CD4-positive, alpha-beta T cell treated with Interleukin-12 subunit alpha and Interleukin-12 subunit beta, for 1 hour (primary cell): ENCODE results near the gene PPP2R1A.
"Not testable (repeated sequence)": the region's sequence is repeated elsewhere in the genome, so short reads cannot be mapped to it uniquely, and the experiment has no call there.

ENCODE experiments used
- DNase-seq: peaks from one replicate; pipeline ENCODE4 v3.0.0-alpha.2; 2020

Gene PPP2R1A

GRCh38 chr19:52200755-52201391, 11.0 kb downstream of the PPP2R1A start:
- not testable (repeated sequence) for DNase-seq

- DNase-seq = no peak
Measured at GRCh38 chr19:52206481-52206880, 16.6 kb downstream of the PPP2R1A start.

- no peak for DNase-seq
Measured at GRCh38 chr19:52211203-52211602, 21.4 kb downstream of the PPP2R1A start.

- no peak for DNase-seq
Measured at GRCh38 chr19:52211926-52212571, 22.2 kb downstream of the PPP2R1A start.

GRCh38 chr19:52212572-52213255, 22.9 kb downstream of the PPP2R1A start:
- DNase-seq = no peak

GRCh38 chr19:52214241-52214640, 24.4 kb downstream of the PPP2R1A start:
- DNase-seq = no peak

GRCh38 chr19:52216401-52216800, 26.5 kb downstream of the PPP2R1A start:
- DNase-seq = no peak

GRCh38 chr19:52217576-52217975, 27.7 kb downstream of the PPP2R1A start:
- no peak for DNase-seq

- DNase-seq = no peak
Measured at GRCh38 chr19:52219611-52220010, 29.8 kb downstream of the PPP2R1A start.

GRCh38 chr19:52221031-52221430, 31.2 kb downstream of the PPP2R1A start:
- DNase-seq = no peak

GRCh38 chr19:52221831-52222375, 32.1 kb downstream of the PPP2R1A start:
- no peak for DNase-seq

GRCh38 chr19:52224211-52224610, 34.4 kb downstream of the PPP2R1A start:
- DNase-seq = no peak

GRCh38 chr19:52226652-52227051, 36.8 kb downstream of the PPP2R1A start:
- DNase-seq = no peak

- no peak for DNase-seq
Measured at GRCh38 chr19:52227196-52227940, 37.5 kb downstream of the PPP2R1A start.

GRCh38 chr19:52227980-52228379, 38.1 kb downstream of the PPP2R1A start:
- DNase-seq = no peak

- DNase-seq = no peak
Measured at GRCh38 chr19:52229524-52229923, 39.7 kb downstream of the PPP2R1A start.

GRCh38 chr19:52230685-52231084, 40.8 kb downstream of the PPP2R1A start:
- DNase-seq = no peak

- no peak for DNase-seq
Measured at GRCh38 chr19:52231154-52231910, 41.5 kb downstream of the PPP2R1A start.

GRCh38 chr19:52234406-52234805, 44.6 kb downstream of the PPP2R1A start:
- no peak for DNase-seq

- no peak for DNase-seq
Measured at GRCh38 chr19:52237197-52237596, 47.3 kb downstream of the PPP2R1A start.

GRCh38 chr19:52237771-52238400, 48.0 kb downstream of the PPP2R1A start:
- peak; percentile 71 for DNase-seq

- DNase-seq = no peak
Measured at GRCh38 chr19:52244021-52244420, 54.2 kb downstream of the PPP2R1A start.
